GM21576 (cell line): ENCODE measurements around the gene SLC7A5.
"Not testable (repeated sequence)": the region's sequence is repeated elsewhere in the genome, so short reads cannot be mapped to it uniquely, and the experiment has no call there.

Source experiments
- ATAC-seq: cut with Tn5 transposase; IDR thresholded peaks from one replicate; pipeline ENCODE4 v1.9.1; 2021; ENCODE audit warnings: mild to moderate bottlenecking, moderate library complexity; ENCODE audit not compliant: unreplicated experiment

Gene SLC7A5

GRCh38 chr16:87869061-87869878 lies at the start of gene SLC7A5:
Gene SLC7A5 (minus strand): TSS chr16:87869507. CDS start chr16:87869422, 85 bp downstream.
- ATAC-seq: peak; percentile 43

GRCh38 chr16:87918338-87918737 lies 49.0 kb upstream of the SLC7A5 start:
- ATAC-seq: no peak

- ATAC-seq: no peak
These were observed 48.2 kb upstream of the SLC7A5 start for GRCh38 chr16:87917503-87917902.

GRCh38 chr16:87914812-87915211 lies 45.5 kb upstream of the SLC7A5 start:
- no peak for ATAC-seq

GRCh38 chr16:87914021-87914725 lies 44.9 kb upstream of the SLC7A5 start:
- not testable (repeated sequence) for ATAC-seq

- ATAC-seq: not testable (repeated sequence)
These were observed 43.4 kb upstream of the SLC7A5 start for GRCh38 chr16:87912691-87913090.

GRCh38 chr16:87911106-87911763 lies 41.9 kb upstream of the SLC7A5 start:
- ATAC-seq: not testable (repeated sequence)

GRCh38 chr16:87909203-87909935 lies 40.1 kb upstream of the SLC7A5 start:
- peak; percentile 86 for ATAC-seq

- ATAC-seq: not testable (repeated sequence)
These were observed 38.8 kb upstream of the SLC7A5 start for GRCh38 chr16:87908101-87908500.

GRCh38 chr16:87905521-87905920 lies 36.2 kb upstream of the SLC7A5 start:
- not testable (repeated sequence) for ATAC-seq

- ATAC-seq: not testable (repeated sequence)
These were observed 35.7 kb upstream of the SLC7A5 start for GRCh38 chr16:87904963-87905362.

- not testable (repeated sequence) for ATAC-seq
These were observed 31.2 kb upstream of the SLC7A5 start for GRCh38 chr16:87900489-87900888.

- ATAC-seq: no peak
These were observed 28.5 kb upstream of the SLC7A5 start for GRCh38 chr16:87897521-87898505.

- ATAC-seq: not testable (repeated sequence)
These were observed 27.7 kb upstream of the SLC7A5 start for GRCh38 chr16:87896924-87897520.

GRCh38 chr16:87896176-87896890 lies 27.0 kb upstream of the SLC7A5 start:
- ATAC-seq: not testable (repeated sequence)

- peak; percentile 69 for ATAC-seq
These were observed 26.4 kb upstream of the SLC7A5 start for GRCh38 chr16:87895641-87896141.

GRCh38 chr16:87894005-87894404 lies 24.7 kb upstream of the SLC7A5 start:
- ATAC-seq: not testable (repeated sequence)

GRCh38 chr16:87891764-87892163 lies 22.5 kb upstream of the SLC7A5 start:
- no peak for ATAC-seq
